Activated CD4-positive, alpha-beta T cell treated with anti-CD3 and anti-CD28 coated beads, Interleukin-2, amount 10 ng/mL, durations not matched to agents 7 days and 5 days (primary cell): ENCODE results near the gene LRRC4B. TPM values are rescaled to one million over a fixed set of nuclear protein-coding genes. Genes with fewer than 3 reads are reported as not detected.

ENCODE experiments used
- CTCF ChIA-PET: fragments of 350-600 bp; sonication (Branson Sonifier 250); formaldehyde crosslinking; loops from one replicate; lab custom pipeline; 2021; ENCODE audit warnings: antibody characterized with exemption; lab: Charles Lee
- POLR2A ChIA-PET: fragments of 350-600 bp; sonication (Branson Sonifier 250); formaldehyde crosslinking; loops from one replicate; lab custom pipeline; 2021; ENCODE audit warnings: antibody characterized with exemption; lab: Charles Lee
- DNase-seq: peaks from one replicate; pipeline ENCODE4 v3.0.0-alpha.2; 2020
- H3K27ac Mint-ChIP-seq: one replicate; pipeline ENCODE4 v1.8.0; 2021; ENCODE audit warnings: mild to moderate bottlenecking, moderate library complexity, mixed read lengths
- H3K27me3 Mint-ChIP-seq: one replicate; pipeline ENCODE4 v1.8.0; 2021; ENCODE audit warnings: mixed read lengths
- H3K36me3 Mint-ChIP-seq: one replicate; pipeline ENCODE4 v1.8.0; 2021; ENCODE audit warnings: low read depth, mixed read lengths
- H3K4me1 Mint-ChIP-seq: one replicate; pipeline ENCODE4 v1.8.0; 2021; ENCODE audit warnings: mixed read lengths
- H3K4me3 Mint-ChIP-seq: one replicate; pipeline ENCODE4 v1.8.0; 2021; ENCODE audit warnings: mild to moderate bottlenecking, moderate library complexity, mixed read lengths
- H3K9me3 Mint-ChIP-seq: one replicate; pipeline ENCODE4 v1.8.0; 2021; ENCODE audit warnings: mixed read lengths
- total RNA-seq, 2 experiments: library from RNA; stranded (reverse); gene quantifications; one replicate each; pipeline ENCODE4 v1.2.3, GENCODE V29; 2021

The LRRC4B gene
- total RNA-seq, 2 experiments from 2014 or later, result not detected

DNA sequence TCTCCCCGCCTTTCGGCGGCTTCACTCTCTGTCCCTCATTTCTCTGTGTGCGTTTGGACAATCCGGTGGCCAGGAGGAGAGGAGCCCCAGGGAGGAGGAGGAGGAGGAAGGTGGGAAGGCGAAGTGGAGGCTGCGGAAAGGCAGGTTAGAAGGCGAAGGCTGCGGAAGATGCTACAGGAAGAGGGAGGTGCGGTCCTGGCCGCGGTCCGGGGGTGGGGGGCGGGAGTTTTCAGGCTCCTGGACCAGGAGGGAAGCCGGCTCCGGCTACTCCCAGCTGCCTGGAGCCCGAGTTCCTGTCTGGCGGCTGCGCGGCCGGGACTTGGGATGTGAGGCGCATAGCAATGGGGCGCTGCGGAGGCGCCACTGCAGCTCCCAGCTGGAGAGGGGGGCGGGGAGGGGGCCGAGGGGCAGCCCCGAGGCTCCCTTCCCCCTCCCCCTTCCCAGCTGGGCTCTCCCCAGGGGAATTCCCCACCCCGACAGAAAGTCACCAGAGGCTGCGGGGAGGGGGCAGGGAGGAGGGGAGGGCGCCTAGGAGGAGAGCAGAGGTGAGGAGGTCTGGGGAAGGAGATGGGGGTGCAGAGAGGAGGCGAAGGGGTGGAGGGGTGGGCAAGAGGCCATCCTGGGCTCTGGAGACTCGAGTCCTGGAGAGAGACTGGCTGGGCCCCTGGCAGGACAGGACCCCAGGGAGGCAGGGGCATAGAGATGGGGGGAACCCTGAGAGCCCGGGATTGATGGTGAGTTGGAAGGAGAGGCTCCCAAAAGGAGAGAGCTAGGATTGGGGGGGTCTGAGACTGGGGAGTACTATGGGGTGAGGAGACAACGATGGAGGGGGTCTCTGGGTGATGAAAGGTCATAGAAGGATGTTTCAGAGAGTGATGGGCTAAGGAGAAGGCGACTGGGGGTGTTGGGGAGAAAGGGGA lies 2.0 kb downstream of the LRRC4B start:
- no peak for DNase-seq
- Mint-ChIP-seq H3K27me3 (peaks cover 42% of the 10 kb centered on the region), H3K4me3 (no peak overlapping the region), H3K4me1 (peaks cover 8% of the 10 kb centered on the region), H3K9me3 (no peaks in the 10 kb centered on the region), H3K36me3 (no peaks in the 10 kb centered on the region), H3K27ac (no peak overlapping the region)
- ChIA-PET POLR2A (no interaction called here), CTCF (interaction anchor here (0.6 to 1.2 kb wide), 2 partner anchors 10 to 88 kb away, joined by 3 read pairs; no protein-coding TSS in a partner anchor)

DNA sequence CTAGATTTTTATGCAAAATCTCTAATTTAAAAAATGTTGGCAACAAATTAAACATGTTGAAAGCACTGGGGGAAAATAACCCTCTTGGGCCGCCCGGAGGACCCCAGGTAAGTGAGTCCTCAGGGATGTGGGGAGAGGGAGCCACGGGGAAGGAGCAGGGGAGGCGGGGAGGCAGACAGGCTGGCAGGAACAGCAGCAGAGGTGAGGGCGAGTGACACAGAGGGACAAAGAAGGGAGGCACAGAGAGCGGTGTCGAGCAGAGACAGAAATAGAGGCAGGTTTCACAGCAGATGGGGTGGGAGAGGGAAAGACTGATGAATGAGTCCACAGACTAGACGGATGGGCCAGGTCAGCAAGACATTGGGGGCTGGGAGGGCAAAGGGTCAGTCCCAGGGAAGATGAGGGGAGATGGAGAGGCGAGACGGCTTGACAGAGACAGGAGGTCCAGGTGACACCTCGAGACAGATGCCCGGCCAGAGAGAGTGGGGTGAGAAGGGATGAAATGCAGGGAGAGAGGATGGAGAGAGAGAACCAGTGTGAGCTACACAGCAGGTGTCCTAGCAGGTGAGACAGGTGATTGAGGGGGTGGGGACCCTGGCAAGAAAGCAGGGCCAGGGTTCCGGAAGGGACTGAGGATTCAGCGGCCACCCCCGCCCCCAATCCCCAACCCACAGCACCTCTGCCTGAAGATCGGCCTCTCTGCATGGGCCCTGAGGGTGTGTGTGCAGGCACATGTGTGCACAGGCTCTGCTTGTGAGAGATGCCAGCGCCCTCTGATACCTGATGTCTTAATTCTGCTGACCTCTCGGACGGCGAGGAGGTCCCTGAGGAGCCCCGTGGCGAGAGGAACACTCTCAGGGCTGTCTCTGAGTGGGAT lies 3.8 kb downstream of the LRRC4B start:
- Mint-ChIP-seq H3K27ac (no peak overlapping the region), H3K27me3 (peaks cover 39% of the 10 kb centered on the region), H3K36me3 (no peaks in the 10 kb centered on the region), H3K9me3 (no peaks in the 10 kb centered on the region), H3K4me3 (no peak overlapping the region), H3K4me1 (peaks cover 8% of the 10 kb centered on the region)
- CTCF ChIA-PET, result interaction anchor here (1.0 kb wide), 1 partner anchor 8 kb away, joined by 3 read pairs; no protein-coding TSS in a partner anchor
- no peak for DNase-seq
- POLR2A ChIA-PET, result no interaction called here

DNA sequence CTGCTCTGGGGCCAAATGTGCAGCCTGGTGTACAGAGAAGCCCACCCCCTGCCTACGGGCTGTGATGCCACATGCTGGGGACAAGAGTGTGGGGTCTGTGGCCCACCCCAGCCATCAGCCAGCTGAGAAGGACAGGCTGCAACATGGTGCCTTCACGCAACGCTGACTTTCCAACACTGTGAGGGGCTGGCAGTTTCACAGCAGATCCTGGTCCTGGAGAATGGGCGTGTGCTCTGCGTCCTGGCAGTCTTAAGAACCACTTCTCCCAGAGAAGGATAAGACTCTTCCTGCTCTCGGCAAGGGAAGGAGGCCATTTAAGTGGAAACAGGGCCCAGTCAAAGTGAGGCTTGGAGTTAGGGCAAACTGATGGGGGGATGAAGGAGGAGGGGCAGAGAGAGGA lies 4.6 kb downstream of the LRRC4B start:
- CTCF ChIA-PET, result no interaction called here
- Mint-ChIP-seq H3K36me3 (no peaks in the 10 kb centered on the region), H3K4me3 (no peak overlapping the region), H3K9me3 (no peaks in the 10 kb centered on the region), H3K27me3 (peaks cover 32% of the 10 kb centered on the region), H3K27ac (no peak overlapping the region), H3K4me1 (peaks cover 8% of the 10 kb centered on the region)
- POLR2A ChIA-PET, result no interaction called here
- no peak for DNase-seq

DNA sequence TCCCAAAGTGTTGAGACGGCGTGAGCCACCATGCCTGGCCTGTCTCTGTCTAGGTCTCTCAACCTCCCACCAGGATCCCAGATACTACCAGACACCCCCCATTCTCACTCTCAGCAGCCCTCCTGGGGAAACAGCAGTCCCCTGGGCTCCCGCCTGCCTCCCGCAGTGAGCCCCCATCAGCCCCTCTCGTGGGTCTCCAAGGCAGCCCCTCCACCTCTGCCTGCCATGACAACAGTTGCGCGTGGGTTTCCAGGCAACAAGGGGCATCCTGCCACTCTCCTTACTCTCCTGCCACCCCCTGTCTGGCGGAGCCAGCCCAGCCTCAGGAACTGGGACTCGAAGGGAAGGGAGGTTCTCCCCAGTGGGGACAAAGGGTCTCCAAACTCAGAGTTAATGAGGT lies 5.2 kb downstream of the LRRC4B start:
- Mint-ChIP-seq H3K9me3 (no peaks in the 10 kb centered on the region), H3K27ac (no peak overlapping the region), H3K4me3 (no peak overlapping the region), H3K27me3 (peaks cover 32% of the 10 kb centered on the region), H3K36me3 (no peaks in the 10 kb centered on the region), H3K4me1 (peaks cover 8% of the 10 kb centered on the region)
- ChIA-PET POLR2A (no interaction called here), CTCF (no interaction called here)
- no peak for DNase-seq

DNA sequence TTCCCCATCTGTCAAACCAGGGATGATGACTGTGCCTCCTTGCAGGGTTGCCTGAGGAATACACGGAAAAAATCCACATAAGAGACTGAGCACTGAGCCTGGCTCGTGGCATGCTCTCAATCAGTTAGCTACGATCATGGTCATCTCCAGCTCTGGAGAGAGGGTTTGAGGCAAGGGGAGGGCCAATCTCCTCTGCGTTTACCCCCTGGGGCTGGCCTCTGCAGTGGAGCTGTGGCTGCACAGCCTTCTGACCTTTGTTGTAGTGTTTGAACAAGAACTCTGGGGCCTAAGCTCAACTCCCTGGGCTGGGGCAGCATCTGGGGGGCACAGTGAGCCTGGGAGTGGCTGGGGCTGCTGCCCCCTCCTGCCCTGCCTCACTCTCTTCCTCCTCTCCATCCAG lies 5.9 kb downstream of the LRRC4B start:
- H3K4me1 Mint-ChIP-seq, result peaks cover 8% of the 10 kb centered on the region
- POLR2A ChIA-PET, result no interaction called here
- no peak for DNase-seq
- no peaks in the 10 kb centered on the region for H3K9me3 Mint-ChIP-seq
- peaks cover 35% of the 10 kb centered on the region for H3K27me3 Mint-ChIP-seq
- CTCF ChIA-PET, result no interaction called here
- no peak overlapping the region for H3K27ac Mint-ChIP-seq
- H3K4me3 Mint-ChIP-seq, result no peak overlapping the region
- H3K36me3 Mint-ChIP-seq, result no peaks in the 10 kb centered on the region

DNA sequence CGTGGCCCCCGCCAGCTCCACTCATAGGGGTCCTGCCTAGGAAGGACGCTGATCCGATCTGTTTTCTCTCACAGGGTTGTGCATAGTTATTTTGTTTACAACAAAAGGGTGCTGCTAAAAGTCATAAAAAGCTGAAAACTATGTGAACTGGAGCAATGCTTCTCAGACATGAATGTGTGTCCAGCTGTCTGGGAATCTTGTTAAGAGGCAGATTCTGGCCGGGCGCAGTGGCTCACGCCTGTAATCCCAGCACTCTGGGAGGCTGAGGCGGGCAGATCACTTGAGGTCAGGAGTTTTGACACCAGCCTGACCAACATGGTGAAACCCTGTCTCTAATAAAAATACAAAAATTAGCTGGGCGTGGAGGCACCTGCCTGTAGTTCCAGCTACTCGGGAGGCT lies 8.6 kb downstream of the LRRC4B start:
- ChIA-PET CTCF (interaction anchor here (0.6 kb wide), 1 partner anchor 395 kb away, joined by 5 read pairs; no protein-coding TSS in a partner anchor), POLR2A (no interaction called here)
- no peak for DNase-seq
- H3K27ac Mint-ChIP-seq, result no peak overlapping the region
- H3K36me3 Mint-ChIP-seq, result no peaks in the 10 kb centered on the region
- H3K27me3 Mint-ChIP-seq, result peaks cover 34% of the 10 kb centered on the region
- H3K4me3 Mint-ChIP-seq, result no peak overlapping the region
- peaks cover 8% of the 10 kb centered on the region for H3K4me1 Mint-ChIP-seq
- H3K9me3 Mint-ChIP-seq, result no peaks in the 10 kb centered on the region

DNA sequence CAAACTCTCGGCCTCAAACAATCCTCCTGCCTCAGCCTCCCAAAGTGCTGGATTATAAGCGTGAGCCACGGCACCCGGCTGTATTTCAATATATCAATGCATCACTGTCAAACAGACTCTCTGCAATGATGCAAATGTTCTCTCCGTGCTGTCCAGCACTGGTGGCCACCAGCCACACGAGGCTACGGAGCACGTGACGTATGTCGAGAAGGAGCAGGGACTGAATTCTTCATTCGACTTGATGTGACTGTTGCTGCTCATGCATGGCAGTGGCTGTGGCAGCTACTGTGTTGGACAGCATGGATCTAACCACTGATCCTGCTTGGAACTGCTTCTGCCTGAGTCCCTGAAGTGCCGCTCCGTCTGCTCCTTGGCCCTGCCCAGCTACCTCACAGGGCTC lies 9.8 kb downstream of the LRRC4B start:
- H3K9me3 Mint-ChIP-seq, result no peaks in the 10 kb centered on the region
- ChIA-PET CTCF (no interaction called here), POLR2A (no interaction called here)
- no peaks in the 10 kb centered on the region for H3K36me3 Mint-ChIP-seq
- no peak for DNase-seq
- H3K4me3 Mint-ChIP-seq, result no peak overlapping the region
- H3K27me3 Mint-ChIP-seq, result peaks cover 24% of the 10 kb centered on the region
- H3K4me1 Mint-ChIP-seq, result peaks cover 8% of the 10 kb centered on the region
- no peak overlapping the region for H3K27ac Mint-ChIP-seq

DNA sequence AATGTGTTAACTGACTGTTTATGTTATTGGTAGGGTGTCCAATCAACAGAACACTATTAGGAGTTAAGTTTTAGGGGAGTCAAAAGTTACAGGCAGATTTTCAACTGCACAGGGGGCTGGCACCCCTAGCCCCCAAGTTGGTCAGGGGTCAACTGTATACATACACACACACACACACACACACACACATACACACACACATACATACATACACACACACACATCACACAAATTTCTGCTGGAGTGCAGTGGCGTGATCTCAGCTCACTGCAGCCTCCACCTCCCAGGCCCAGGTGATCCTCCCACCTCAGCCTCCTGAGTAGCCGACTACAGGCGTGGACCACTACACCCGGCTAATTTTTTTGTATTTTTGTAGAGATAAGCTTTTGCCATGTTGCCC lies 10.2 kb downstream of the LRRC4B start:
- H3K4me1 Mint-ChIP-seq, result peaks cover 8% of the 10 kb centered on the region
- no peaks in the 10 kb centered on the region for H3K36me3 Mint-ChIP-seq
- POLR2A ChIA-PET, result no interaction called here
- peaks cover 27% of the 10 kb centered on the region for H3K27me3 Mint-ChIP-seq
- DNase-seq, result no peak
- CTCF ChIA-PET, result no interaction called here
- no peaks in the 10 kb centered on the region for H3K9me3 Mint-ChIP-seq
- no peak overlapping the region for H3K27ac Mint-ChIP-seq
- H3K4me3 Mint-ChIP-seq, result no peak overlapping the region

DNA sequence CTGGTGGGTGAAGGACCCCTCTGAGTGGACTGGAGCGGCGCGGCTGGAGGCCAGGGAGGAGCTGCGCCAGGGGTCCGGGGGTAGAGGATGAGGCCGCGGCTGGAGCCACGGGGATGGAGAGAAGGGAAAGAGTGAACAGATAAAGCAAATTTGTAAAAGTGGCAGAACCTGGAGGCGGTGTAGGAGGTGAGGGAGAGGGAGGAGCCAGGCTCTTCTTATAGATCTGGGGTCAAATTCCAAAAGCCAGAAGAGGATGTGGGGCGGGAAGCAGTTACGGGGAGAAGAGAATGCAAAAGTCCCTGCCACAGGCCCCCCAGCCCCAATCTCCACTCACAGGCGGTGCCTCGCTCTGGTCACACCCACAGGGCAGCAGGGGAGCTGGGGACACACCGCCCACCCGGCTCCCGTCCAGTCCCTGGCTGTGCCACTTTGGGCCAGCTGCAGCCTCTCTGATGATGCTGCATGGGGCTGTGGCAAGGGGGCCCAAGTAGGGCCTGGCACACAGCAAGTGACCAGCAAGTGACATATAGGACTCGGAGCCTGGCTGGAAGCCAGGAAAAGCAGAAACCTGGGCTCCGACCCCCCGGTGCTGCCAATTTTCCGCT lies 11.1 kb downstream of the LRRC4B start:
- H3K27ac Mint-ChIP-seq, result no peak overlapping the region
- ChIA-PET CTCF (interaction anchor here (0.6 to 2.4 kb wide), 14 partner anchors 8 to 231 kb away, joined by 3 to 14 read pairs (median 3); partner anchors contain the start of genes JOSD2 and MYBPC2), POLR2A (no interaction called here)
- H3K36me3 Mint-ChIP-seq, result no peaks in the 10 kb centered on the region
- DNase-seq, result no peak
- peaks cover 36% of the 10 kb centered on the region for H3K27me3 Mint-ChIP-seq
- H3K4me1 Mint-ChIP-seq, result peaks cover 8% of the 10 kb centered on the region
- no peaks in the 10 kb centered on the region for H3K9me3 Mint-ChIP-seq
- no peak overlapping the region for H3K4me3 Mint-ChIP-seq

DNA sequence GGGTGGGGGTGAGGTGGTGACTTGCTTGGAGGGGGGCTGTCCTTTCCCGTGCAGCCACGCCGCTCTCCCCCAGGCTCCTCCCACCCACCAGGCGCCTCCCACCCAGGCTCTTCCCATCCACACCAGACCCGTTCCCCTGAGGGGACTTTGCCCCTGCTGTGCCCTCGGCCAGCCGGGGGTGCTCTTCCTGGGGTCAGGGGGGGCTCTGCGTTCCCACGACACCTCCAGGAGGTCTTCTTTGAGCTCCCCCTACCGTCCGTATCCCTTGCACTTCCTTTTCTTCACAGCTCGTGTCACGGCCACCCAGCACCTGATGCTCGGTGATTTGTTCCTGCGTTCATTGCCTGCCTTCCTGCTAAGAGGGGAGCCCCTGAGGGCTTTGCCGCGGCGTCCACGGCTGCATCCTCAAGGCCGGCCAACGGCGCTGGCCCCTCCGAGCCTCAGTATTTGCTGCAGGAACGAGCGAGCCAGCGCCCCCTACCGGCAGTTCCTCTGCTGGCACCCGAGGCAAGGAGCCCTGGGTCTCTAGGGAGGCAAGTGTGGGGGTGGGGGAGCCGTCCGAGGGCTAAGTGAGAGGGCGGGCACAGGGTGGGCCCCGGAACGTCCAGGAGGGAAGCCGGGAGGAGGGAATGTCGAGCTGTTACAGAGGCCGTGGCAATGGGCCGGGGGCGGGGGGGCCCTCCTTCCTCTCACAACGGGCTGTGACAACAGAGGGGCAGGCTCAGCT lies 11.8 kb downstream of the LRRC4B start:
- Mint-ChIP-seq H3K27me3 (peaks cover 39% of the 10 kb centered on the region), H3K4me3 (peak overlapping the region; percentile 82), H3K27ac (peak overlapping the region; percentile 87), H3K36me3 (no peaks in the 10 kb centered on the region), H3K9me3 (no peaks in the 10 kb centered on the region), H3K4me1 (peaks cover 8% of the 10 kb centered on the region)
- DNase-seq, result peak; percentile 79
- ChIA-PET CTCF (interaction anchor here (0.6 to 2.4 kb wide), 24 partner anchors 8 to 274 kb away, joined by 3 to 14 read pairs (median 3); partner anchors contain the start of genes JOSD2 and MYBPC2), POLR2A (no interaction called here)

DNA sequence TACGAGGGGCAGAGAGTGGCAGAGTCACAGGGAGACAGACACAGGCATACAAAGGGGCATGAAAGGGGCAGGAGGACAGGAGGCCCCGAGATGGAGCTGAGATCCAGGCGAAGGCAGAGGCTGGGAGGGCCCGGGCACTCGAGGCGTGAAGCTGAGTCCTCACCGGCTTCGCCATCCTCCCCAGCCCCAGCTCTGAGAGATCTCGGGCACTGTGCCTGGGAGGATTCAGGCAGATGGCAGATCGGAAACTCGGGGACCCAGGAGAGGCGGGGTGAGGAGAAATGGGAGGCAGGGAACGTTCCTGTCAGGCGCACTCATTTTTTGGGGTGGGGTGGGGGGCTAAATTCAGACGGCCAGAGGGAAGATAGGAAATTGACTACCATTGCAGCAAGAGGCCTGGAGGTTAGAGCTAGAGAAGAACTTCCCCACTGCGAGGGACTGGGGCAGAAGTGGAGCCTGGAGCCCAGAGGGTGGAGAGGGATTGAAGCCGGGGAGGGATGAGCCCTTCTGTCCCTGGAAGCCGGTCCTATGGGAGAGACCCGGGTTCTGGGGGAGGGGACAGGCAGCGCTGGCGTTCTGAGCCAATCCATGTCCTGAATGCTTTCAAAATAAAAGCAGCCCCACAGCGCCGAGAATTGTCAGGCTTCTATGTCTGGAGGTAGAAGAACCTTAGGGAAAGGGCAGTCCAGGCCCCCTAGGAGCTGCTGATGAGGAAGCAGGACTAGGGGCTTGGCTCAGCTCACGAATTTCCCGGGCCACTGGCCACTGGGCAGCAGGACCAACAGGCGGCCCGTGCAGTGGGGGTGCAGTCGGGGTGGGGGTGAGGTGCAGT lies 12.6 kb downstream of the LRRC4B start:
- Mint-ChIP-seq H3K36me3 (no peaks in the 10 kb centered on the region), H3K9me3 (no peaks in the 10 kb centered on the region), H3K27me3 (peaks cover 40% of the 10 kb centered on the region), H3K4me1 (peaks cover 8% of the 10 kb centered on the region), H3K4me3 (peak overlapping the region; percentile 82), H3K27ac (no peak overlapping the region)
- DNase-seq, result no peak
- POLR2A ChIA-PET, result no interaction called here
- CTCF ChIA-PET, result interaction anchor here (0.8 to 2.4 kb wide), 21 partner anchors 8 to 273 kb away, joined by 3 to 14 read pairs (median 3); partner anchors contain the start of gene JOSD2
